ENCODE data around the gene SLC6A19.

SLC6A19 gene

GRCh38 chr5:1199649-1200494 lies 1.5 kb upstream of the SLC6A19 start:
- H3K27me3 ChIP-seq: no peaks in the 10 kb centered on the region
- no peak for TF ChIP-seq CTCF (IDR thresholded peaks at IDR 0.05)

GRCh38 chr5:1200495-1201326 lies 684 bp upstream of the SLC6A19 start:
- no peaks in the 10 kb centered on the region for H3K27me3 ChIP-seq
- H3K9me3 ChIP-seq: no peaks in the 10 kb centered on the region
- no peaks in the 10 kb centered on the region for H3K4me1 ChIP-seq (ENCODE audit: control insufficient read depth in 1 of 2, insufficient read depth in 1 of 2, low read depth in 1 of 2, low read length in 1 of 2)
- no peaks in the 10 kb centered on the region for H3K36me3 ChIP-seq
- H3K27ac ChIP-seq: no peak overlapping the region
- H3K4me3 ChIP-seq (ENCODE audit: low read depth in 1 of 2, low read length in 1 of 2): no peak overlapping the region
- no peak for TF ChIP-seq CTCF (IDR thresholded peaks at IDR 0.05)

More at GRCh38 chr5:1199649-1200494, 1.5 kb upstream of the SLC6A19 start:
- Histone ChIP-seq H3K9me3 (no peaks in the 10 kb centered on the region), H3K27ac (no peak overlapping the region), H3K4me1 (ENCODE audit: control insufficient read depth in 1 of 2, insufficient read depth in 1 of 2, low read depth in 1 of 2, low read length in 1 of 2) (no peaks in the 10 kb centered on the region), H3K4me3 (ENCODE audit: low read depth in 1 of 2, low read length in 1 of 2) (no peak overlapping the region), H3K36me3 (no peaks in the 10 kb centered on the region)

- H3K27me3 ChIP-seq: peaks cover 1% of the 10 kb centered on the region
Measured at GRCh38 chr5:1202026-1202797, 817 bp downstream of the SLC6A19 start.

DNA sequence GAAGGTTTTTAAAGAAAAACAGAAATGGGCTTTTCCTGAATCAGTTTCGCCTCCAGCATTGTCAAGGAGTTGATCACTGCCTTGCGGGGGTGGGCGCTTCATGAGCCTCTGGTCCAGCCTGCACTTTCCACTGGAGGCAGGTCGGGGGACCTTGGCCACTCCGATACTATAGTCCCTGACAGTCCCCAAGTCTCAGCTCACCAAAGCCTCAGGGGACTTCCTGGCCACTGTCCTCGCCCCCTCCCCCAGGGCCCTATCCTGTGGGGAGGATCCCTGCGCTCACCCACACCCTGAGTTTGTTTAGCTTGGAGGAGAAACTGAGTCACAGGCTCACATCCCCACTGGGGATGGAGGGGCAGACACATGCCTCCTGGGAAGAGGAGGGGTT lies 1.4 kb downstream of the SLC6A19 start:
- H3K9me3 ChIP-seq: no peaks in the 10 kb centered on the region

More at GRCh38 chr5:1202026-1202797, 817 bp downstream of the SLC6A19 start:
- Histone ChIP-seq H3K36me3 (no peaks in the 10 kb centered on the region), H3K27ac (no peak overlapping the region), H3K9me3 (no peaks in the 10 kb centered on the region), H3K4me3 (ENCODE audit: low read depth in 1 of 2, low read length in 1 of 2) (no peak overlapping the region), H3K4me1 (ENCODE audit: control insufficient read depth in 1 of 2, insufficient read depth in 1 of 2, low read depth in 1 of 2, low read length in 1 of 2) (no peaks in the 10 kb centered on the region)
- no peak for TF ChIP-seq CTCF (IDR thresholded peaks at IDR 0.05)

More for the DNA sequence above, 1.4 kb downstream of the SLC6A19 start:
- peaks cover 7% of the 10 kb centered on the region for H3K27me3 ChIP-seq
- no peaks in the 10 kb centered on the region for H3K36me3 ChIP-seq
- no peak overlapping the region for H3K27ac ChIP-seq
- no peak for TF ChIP-seq CTCF (IDR thresholded peaks at IDR 0.05)
- H3K4me3 ChIP-seq (ENCODE audit: low read depth in 1 of 2, low read length in 1 of 2): no peak overlapping the region
- H3K4me1 ChIP-seq (ENCODE audit: control insufficient read depth in 1 of 2, insufficient read depth in 1 of 2, low read depth in 1 of 2, low read length in 1 of 2): no peaks in the 10 kb centered on the region

Measured in neutrophil (primary cell).